Astrocyte (in vitro differentiated cells and primary cell): ENCODE measurements around the gene SYNGR4. TPM values are rescaled to one million over a fixed set of nuclear protein-coding genes. Genes with fewer than 3 reads are reported as not detected.
A peak's percentile ranks its signal among the peaks of the same experiment; 100 is the strongest.

Experiments
- DNase-seq: peaks from one replicate; pipeline ENCODE4 v3.0.0-alpha.2; 2010; ENCODE audit warnings: low read depth
- FAIRE-seq: peaks from 2 replicates; lab custom pipeline; 2011; peaks lifted over from hg19 to GRCh38; lab: Jason Lieb, UNC
- H2AFZ ChIP-seq: 2 replicates; pipeline ENCODE4 v1.6.0; 2012; ENCODE audit warnings: low read depth, low read length, inconsistent platforms
- H3K27ac ChIP-seq: 2 replicates; pipeline ENCODE4 v1.5.1; 2011; ENCODE audit warnings: low read depth, low read length, inconsistent platforms
- H3K27me3 ChIP-seq: 2 replicates; pipeline ENCODE4 v1.6.0; 2011; ENCODE audit warnings: low read length, inconsistent platforms; ENCODE audit not compliant: insufficient read depth
- H3K36me3 ChIP-seq: 2 replicates; pipeline ENCODE4 v1.5.1; 2011; ENCODE audit warnings: low read length, inconsistent platforms; ENCODE audit not compliant: insufficient read depth
- H3K4me1 ChIP-seq: 2 replicates; pipeline ENCODE4 v1.5.1; 2011; ENCODE audit warnings: low read length, inconsistent platforms; ENCODE audit not compliant: insufficient read depth
- H3K4me2 ChIP-seq: 2 replicates; pipeline ENCODE4 v1.6.0; 2012; ENCODE audit warnings: low read length, inconsistent platforms
- H3K4me3 ChIP-seq: 2 replicates; pipeline ENCODE4 v1.5.1; 2011; ENCODE audit warnings: low read depth, mild to moderate bottlenecking, low read length, inconsistent platforms; ENCODE audit not compliant: insufficient read depth
- H3K79me2 ChIP-seq: 2 replicates; pipeline ENCODE4 v1.6.0; 2012; ENCODE audit warnings: mild to moderate bottlenecking, low read length, inconsistent platforms; ENCODE audit not compliant: insufficient read depth
- H3K9ac ChIP-seq: 2 replicates; pipeline ENCODE4 v1.6.0; 2012; ENCODE audit warnings: mild to moderate bottlenecking, low read length, inconsistent platforms
- H3K9me3 ChIP-seq: 2 replicates; pipeline ENCODE4 v1.5.1; 2012; ENCODE audit warnings: low read depth, mild to moderate bottlenecking, low read length, inconsistent platforms; ENCODE audit not compliant: insufficient read depth
- H4K20me1 ChIP-seq: 2 replicates; pipeline ENCODE4 v1.6.0; 2012; ENCODE audit warnings: low read length, inconsistent platforms; ENCODE audit not compliant: insufficient read depth
- H3K27ac Mint-ChIP-seq: one replicate; pipeline ENCODE4 v1.8.0; 2021; ENCODE audit warnings: mild to moderate bottlenecking, mixed read lengths; ENCODE audit not compliant: unreplicated experiment
- H3K27me3 Mint-ChIP-seq: one replicate; pipeline ENCODE4 v1.8.0; 2021; ENCODE audit warnings: low read depth, mixed read lengths; ENCODE audit not compliant: unreplicated experiment
- H3K36me3 Mint-ChIP-seq: one replicate; pipeline ENCODE4 v1.8.0; 2021; ENCODE audit warnings: low read depth, mixed read lengths; ENCODE audit not compliant: unreplicated experiment
- H3K4me1 Mint-ChIP-seq: one replicate; pipeline ENCODE4 v1.8.0; 2021; ENCODE audit warnings: low read depth, mixed read lengths; ENCODE audit not compliant: unreplicated experiment
- H3K4me3 Mint-ChIP-seq: one replicate; pipeline ENCODE4 v1.8.0; 2021; ENCODE audit warnings: mild to moderate bottlenecking, moderate library complexity, mixed read lengths; ENCODE audit not compliant: unreplicated experiment
- H3K9me3 Mint-ChIP-seq: one replicate; pipeline ENCODE4 v1.8.0; 2021; ENCODE audit warnings: mild to moderate bottlenecking, mixed read lengths; ENCODE audit not compliant: unreplicated experiment
- EZH2 ChIP-seq: IDR thresholded peaks from 2 replicates; pipeline ENCODE4 v1.6.1; 2012; ENCODE audit warnings: mild to moderate bottlenecking, low read length, inconsistent platforms; ENCODE audit not compliant: insufficient read depth
- total RNA-seq: library from RNA; stranded (reverse); gene quantifications from 2 replicates; pipeline ENCODE4 v1.2.1, GENCODE V29; 2021
- TF ChIP-seq, protein P1 (sequence below): IDR thresholded peaks from 2 replicates; pipeline ENCODE4 v1.5.1; 2011; ENCODE audit warnings: low read depth, mild to moderate bottlenecking, inconsistent platforms, low read length, moderate library complexity; ENCODE audit not compliant: insufficient read depth

SYNGR4 gene
- total RNA-seq, 1 donor from 2014 or later = not detected

DNA sequence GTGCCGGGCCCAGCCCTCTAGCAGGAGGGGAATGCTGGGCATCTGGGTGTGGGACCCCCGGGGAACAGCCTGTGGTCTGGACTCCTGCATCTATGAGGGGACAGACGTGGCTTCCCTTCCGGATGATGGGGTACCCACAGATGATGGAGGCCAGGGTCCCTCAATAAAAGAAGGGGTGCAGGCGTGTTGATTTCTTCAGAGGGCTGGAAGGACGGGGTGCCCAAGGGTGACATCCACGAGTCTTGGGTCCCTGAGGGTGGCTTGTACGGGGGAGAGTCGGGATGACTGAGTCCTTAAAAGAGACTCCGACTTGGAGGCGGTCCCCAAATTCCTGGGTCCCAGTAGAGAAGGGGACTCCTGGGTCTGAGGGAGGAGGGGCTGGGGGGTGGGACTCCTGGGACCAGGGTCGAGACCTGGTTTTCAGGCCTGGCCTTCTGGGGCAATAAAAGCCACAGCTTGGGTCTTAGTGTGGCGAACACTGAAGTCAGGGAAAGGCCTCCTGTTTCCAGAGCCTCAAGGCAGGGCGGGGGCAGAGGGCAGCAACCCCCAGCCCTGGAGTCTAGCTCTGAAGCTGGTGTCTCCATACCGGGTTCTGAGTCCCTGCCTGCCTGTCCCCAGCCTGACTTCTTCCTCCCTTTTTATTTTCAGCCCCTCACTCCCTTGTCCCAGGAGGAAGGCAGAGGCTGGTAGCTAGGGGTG, 28.8 kb downstream of the SYNGR4 start:
- FAIRE-seq = no peak
- peak overlapping the region; percentile 64 for H3K9ac ChIP-seq
- peaks cover 7% of the 10 kb centered on the region for H3K36me3 Mint-ChIP-seq
- H3K27ac ChIP-seq = no peak overlapping the region
- H3K4me1 ChIP-seq = peaks cover 15% of the 10 kb centered on the region
- peak overlapping the region; percentile 63 for H2AFZ ChIP-seq
- peaks cover 2% of the 10 kb centered on the region for H3K27me3 Mint-ChIP-seq
- peaks cover 36% of the 10 kb centered on the region for H3K79me2 ChIP-seq
- DNase-seq = no peak
- H3K9me3 Mint-ChIP-seq = peaks cover 3% of the 10 kb centered on the region
- no peak overlapping the region for H3K4me3 ChIP-seq
- peaks cover 22% of the 10 kb centered on the region for H4K20me1 ChIP-seq
- peak overlapping the region; percentile 54 for H3K4me3 Mint-ChIP-seq
- TF ChIP-seq, protein P1, sequence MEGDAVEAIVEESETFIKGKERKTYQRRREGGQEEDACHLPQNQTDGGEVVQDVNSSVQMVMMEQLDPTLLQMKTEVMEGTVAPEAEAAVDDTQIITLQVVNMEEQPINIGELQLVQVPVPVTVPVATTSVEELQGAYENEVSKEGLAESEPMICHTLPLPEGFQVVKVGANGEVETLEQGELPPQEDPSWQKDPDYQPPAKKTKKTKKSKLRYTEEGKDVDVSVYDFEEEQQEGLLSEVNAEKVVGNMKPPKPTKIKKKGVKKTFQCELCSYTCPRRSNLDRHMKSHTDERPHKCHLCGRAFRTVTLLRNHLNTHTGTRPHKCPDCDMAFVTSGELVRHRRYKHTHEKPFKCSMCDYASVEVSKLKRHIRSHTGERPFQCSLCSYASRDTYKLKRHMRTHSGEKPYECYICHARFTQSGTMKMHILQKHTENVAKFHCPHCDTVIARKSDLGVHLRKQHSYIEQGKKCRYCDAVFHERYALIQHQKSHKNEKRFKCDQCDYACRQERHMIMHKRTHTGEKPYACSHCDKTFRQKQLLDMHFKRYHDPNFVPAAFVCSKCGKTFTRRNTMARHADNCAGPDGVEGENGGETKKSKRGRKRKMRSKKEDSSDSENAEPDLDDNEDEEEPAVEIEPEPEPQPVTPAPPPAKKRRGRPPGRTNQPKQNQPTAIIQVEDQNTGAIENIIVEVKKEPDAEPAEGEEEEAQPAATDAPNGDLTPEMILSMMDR = no peak
- TF ChIP-seq EZH2 = no peak
- H3K27ac Mint-ChIP-seq = no peak overlapping the region
- peaks cover 14% of the 10 kb centered on the region for H3K27me3 ChIP-seq
- H3K4me1 Mint-ChIP-seq = peaks cover 20% of the 10 kb centered on the region
- H3K36me3 ChIP-seq = peaks cover 8% of the 10 kb centered on the region
- peak overlapping the region; percentile 88 for H3K4me2 ChIP-seq
- no peaks in the 10 kb centered on the region for H3K9me3 ChIP-seq

DNA sequence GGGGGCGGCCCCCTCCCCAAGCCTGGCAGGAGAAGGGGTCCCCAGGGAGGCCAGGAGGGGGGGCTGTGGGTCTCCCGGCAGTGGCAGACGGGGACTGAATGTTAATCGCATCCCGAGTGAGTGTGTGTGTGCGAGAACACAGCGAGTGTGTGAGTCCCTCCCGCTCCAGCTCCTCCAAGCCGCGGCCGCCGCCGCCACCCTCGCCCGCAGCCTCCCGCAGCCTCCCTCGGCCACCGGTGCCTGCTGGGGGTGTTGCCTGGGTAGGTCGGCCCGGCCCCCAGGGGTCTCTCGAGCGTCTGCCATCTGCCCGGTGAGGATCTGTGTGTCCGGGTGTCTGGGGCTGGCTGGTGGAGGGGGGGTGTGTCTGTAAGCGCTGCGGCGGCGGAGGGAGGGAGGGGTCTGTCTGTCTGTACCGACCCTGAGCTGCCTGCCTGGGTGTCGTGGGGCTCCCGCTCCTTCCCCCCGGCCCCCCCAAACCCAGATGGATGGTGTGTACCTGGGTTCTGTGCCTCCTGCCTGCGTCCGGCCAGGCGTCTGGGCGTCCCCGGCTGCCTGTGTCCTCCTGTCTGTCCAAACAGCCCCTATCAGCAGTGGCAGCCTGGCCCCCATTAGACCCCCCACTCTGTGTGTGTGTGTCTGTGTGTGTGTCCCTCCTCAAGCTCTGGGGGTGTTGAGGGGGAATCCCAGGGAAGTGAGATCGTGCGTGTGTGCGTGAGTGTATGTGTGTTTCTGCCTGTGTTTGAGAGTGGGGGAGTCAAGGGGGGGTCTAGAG, 29.6 kb downstream of the SYNGR4 start, which contains the start of gene GRIN2D:
Gene GRIN2D (plus strand): TSS at position 110 of the 772 bp plus-strand sequence. CDS start 4,725 bp downstream, outside the sequence.
- FAIRE-seq = no peak
- Mint-ChIP-seq H3K36me3 (peaks cover 8% of the 10 kb centered on the region), H3K9me3 (peaks cover 3% of the 10 kb centered on the region), H3K27me3 (peaks cover 2% of the 10 kb centered on the region), H3K4me1 (peaks cover 16% of the 10 kb centered on the region), H3K27ac (peak within 1 kb of the TSS; percentile 55), H3K4me3 (peak within 1 kb of the TSS; percentile 87)
- Histone ChIP-seq H3K4me1 (peaks cover 15% of the 10 kb centered on the region), H3K79me2 (peaks cover 29% of the 10 kb centered on the region), H3K27me3 (peaks cover 14% of the 10 kb centered on the region), H4K20me1 (peaks cover 15% of the 10 kb centered on the region), H3K36me3 (peaks cover 4% of the 10 kb centered on the region), H3K4me3 (peak within 1 kb of the TSS; percentile 45), H3K9ac (peak within 1 kb of the TSS; percentile 64), H3K9me3 (no peaks in the 10 kb centered on the region), H2AFZ (peak within 1 kb of the TSS; percentile 63), H3K27ac (no peak within 1 kb of the TSS), H3K4me2 (peak within 1 kb of the TSS; percentile 88)
- TF ChIP-seq EZH2 = peak; percentile 72
- TF ChIP-seq, protein P1 = no peak
- DNase-seq = peak; percentile 31
